ENCODE results near the gene GSTA4. TPM values are rescaled to one million over a fixed set of nuclear protein-coding genes. Genes with fewer than 3 reads are reported as not detected.

GSTA4 gene
- total and polyA plus RNA-seq, 9 donors: 46.7 to 61.4 (median 54.7) TPM

DNA sequence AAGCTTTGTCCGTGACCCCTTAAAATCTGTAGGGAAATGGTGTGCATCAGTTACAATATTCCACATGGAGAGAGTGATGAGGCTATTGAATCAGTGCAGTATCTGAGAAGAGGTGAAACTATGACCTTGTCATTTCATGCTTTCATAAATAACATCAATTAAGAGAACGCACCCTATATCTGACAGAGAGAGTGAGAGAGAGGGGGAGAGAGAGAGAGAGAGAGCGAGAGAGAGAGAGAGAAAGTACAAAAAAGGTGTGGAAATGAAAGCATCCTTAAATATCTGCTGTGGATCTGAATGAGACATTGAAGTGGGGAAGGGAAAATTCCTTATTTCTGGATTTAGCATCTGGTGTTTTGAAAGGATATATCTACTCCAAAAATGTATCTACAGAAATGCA, 12.4 kb downstream of the GSTA4 start:
- peaks cover 30% of the 10 kb centered on the region for H3K36me3 ChIP-seq (ENCODE audit: control insufficient read depth, insufficient read depth, low read length)

GRCh38 chr6:52981222-52981900, 13.7 kb downstream of the GSTA4 start:
- H3K36me3 ChIP-seq (ENCODE audit: control insufficient read depth, insufficient read depth, low read length): peaks cover 25% of the 10 kb centered on the region
- H3K4me3 ChIP-seq (ENCODE audit: low read length): no peak overlapping the region
- no peak for DNase-seq
- no peaks in the 10 kb centered on the region for H3K4me1 ChIP-seq (ENCODE audit: control insufficient read depth, insufficient read depth, low read length)
- no peaks in the 10 kb centered on the region for H3K9me3 ChIP-seq (replicated peaks; ENCODE audit: control insufficient read depth, low read depth, low read length)
- no peaks in the 10 kb centered on the region for H3K27me3 ChIP-seq (ENCODE audit: control insufficient read depth, insufficient read depth, low read length)
- no peak overlapping the region for H3K27ac ChIP-seq (ENCODE audit: low read length)

More for the DNA sequence above, 12.4 kb downstream of the GSTA4 start:
- no peaks in the 10 kb centered on the region for H3K9me3 ChIP-seq (replicated peaks; ENCODE audit: control insufficient read depth, low read depth, low read length)
- H3K27ac ChIP-seq (ENCODE audit: low read length): no peak overlapping the region
- no peaks in the 10 kb centered on the region for H3K27me3 ChIP-seq (ENCODE audit: control insufficient read depth, insufficient read depth, low read length)
- no peaks in the 10 kb centered on the region for H3K4me1 ChIP-seq (ENCODE audit: control insufficient read depth, insufficient read depth, low read length)
- H3K4me3 ChIP-seq (ENCODE audit: low read length): no peak overlapping the region
- no CpG with 5 or more reads among the region's 3 CpGs for WGBS (ENCODE audit: insufficient coverage)
- DNase-seq: no peak

DNA sequence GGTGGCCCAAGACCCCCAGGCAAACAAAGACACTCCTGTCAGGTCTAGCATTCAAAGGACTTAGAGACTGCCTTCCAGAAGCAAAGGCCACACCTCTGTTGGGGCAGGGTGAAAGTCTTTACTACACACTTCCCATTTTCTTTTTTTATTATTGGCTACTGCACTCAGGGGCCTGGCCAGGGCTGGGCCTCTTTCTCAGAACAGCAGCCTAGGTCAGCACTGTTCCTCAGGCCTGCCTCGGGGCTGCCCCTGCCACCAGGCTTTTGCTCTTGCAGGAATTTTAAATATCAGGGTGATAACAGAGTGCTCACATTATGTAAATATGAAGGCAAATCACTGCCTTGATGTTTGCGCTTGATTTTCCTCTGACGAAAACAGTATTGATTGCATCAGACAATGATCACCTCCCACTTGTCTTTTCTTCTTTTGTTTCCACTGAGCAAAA, 18.5 kb downstream of the GSTA4 start:
- H3K9me3 ChIP-seq (replicated peaks; ENCODE audit: control insufficient read depth, low read depth, low read length): no peaks in the 10 kb centered on the region
- H3K36me3 ChIP-seq (ENCODE audit: control insufficient read depth, insufficient read depth, low read length): peaks cover 4% of the 10 kb centered on the region
- H3K27ac ChIP-seq (ENCODE audit: low read length): no peak overlapping the region
- H3K27me3 ChIP-seq (ENCODE audit: control insufficient read depth, insufficient read depth, low read length): no peaks in the 10 kb centered on the region
- no peaks in the 10 kb centered on the region for H3K4me1 ChIP-seq (ENCODE audit: control insufficient read depth, insufficient read depth, low read length)
- DNase-seq: peak; percentile 15
- H3K4me3 ChIP-seq (ENCODE audit: low read length): no peak overlapping the region
- WGBS (ENCODE audit: insufficient coverage): no CpG with 5 or more reads among the region's 3 CpGs

- DNase-seq: no peak
- whole genome bisulfite sequencing (ENCODE audit: insufficient coverage): 70% methylated on average over 3 of the region's 4 CpGs
- H3K27ac ChIP-seq (ENCODE audit: low read length): no peak overlapping the region
Measured at GRCh38 chr6:52976149-52976548, 18.9 kb downstream of the GSTA4 start.

DNA sequence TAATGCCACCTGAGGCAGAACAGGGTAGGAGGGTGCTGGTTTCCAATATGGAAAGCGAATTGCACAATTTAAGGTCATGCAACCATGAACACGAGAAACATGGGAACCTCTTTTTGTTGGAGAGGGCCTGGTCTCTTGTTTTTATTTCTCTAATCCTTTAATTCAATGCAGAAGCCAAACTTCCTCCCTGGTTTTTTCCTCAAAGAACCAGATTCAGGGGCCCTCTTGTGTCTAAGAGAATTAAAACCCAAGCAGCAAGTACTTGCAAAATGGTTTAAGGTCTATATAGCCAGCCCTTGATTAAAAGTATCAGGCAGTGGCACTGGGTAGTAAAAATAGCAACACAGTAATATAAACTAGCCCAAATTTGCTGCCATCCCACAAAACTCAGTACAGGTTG, 19.5 kb downstream of the GSTA4 start:
- no peaks in the 10 kb centered on the region for H3K4me1 ChIP-seq (ENCODE audit: control insufficient read depth, insufficient read depth, low read length)
- no peak overlapping the region for H3K4me3 ChIP-seq (ENCODE audit: low read length)
- H3K27ac ChIP-seq (ENCODE audit: low read length): no peak overlapping the region
- peaks cover 3% of the 10 kb centered on the region for H3K36me3 ChIP-seq (ENCODE audit: control insufficient read depth, insufficient read depth, low read length)
- DNase-seq: no peak
- no CpG with 5 or more reads among the region's 2 CpGs for WGBS (ENCODE audit: insufficient coverage)
- no peaks in the 10 kb centered on the region for H3K9me3 ChIP-seq (replicated peaks; ENCODE audit: control insufficient read depth, low read depth, low read length)
- no peaks in the 10 kb centered on the region for H3K27me3 ChIP-seq (ENCODE audit: control insufficient read depth, insufficient read depth, low read length)

More at GRCh38 chr6:52976149-52976548, 18.9 kb downstream of the GSTA4 start:
- no peaks in the 10 kb centered on the region for H3K4me1 ChIP-seq (ENCODE audit: control insufficient read depth, insufficient read depth, low read length)
- no peaks in the 10 kb centered on the region for H3K9me3 ChIP-seq (replicated peaks; ENCODE audit: control insufficient read depth, low read depth, low read length)
- no peaks in the 10 kb centered on the region for H3K27me3 ChIP-seq (ENCODE audit: control insufficient read depth, insufficient read depth, low read length)
- H3K4me3 ChIP-seq (ENCODE audit: low read length): no peak overlapping the region
- H3K36me3 ChIP-seq (ENCODE audit: control insufficient read depth, insufficient read depth, low read length): peaks cover 4% of the 10 kb centered on the region

- no peaks in the 10 kb centered on the region for H3K27me3 ChIP-seq (ENCODE audit: control insufficient read depth, insufficient read depth, low read length)
- no peaks in the 10 kb centered on the region for H3K9me3 ChIP-seq (replicated peaks; ENCODE audit: control insufficient read depth, low read depth, low read length)
- H3K4me1 ChIP-seq (ENCODE audit: control insufficient read depth, insufficient read depth, low read length): no peaks in the 10 kb centered on the region
- H3K27ac ChIP-seq (ENCODE audit: low read length): no peak overlapping the region
- no peak for DNase-seq
- no peaks in the 10 kb centered on the region for H3K36me3 ChIP-seq (ENCODE audit: control insufficient read depth, insufficient read depth, low read length)
- no peak overlapping the region for H3K4me3 ChIP-seq (ENCODE audit: low read length)
Measured at GRCh38 chr6:52972989-52973388, 22.1 kb downstream of the GSTA4 start.

- no peaks in the 10 kb centered on the region for H3K9me3 ChIP-seq (replicated peaks; ENCODE audit: control insufficient read depth, low read depth, low read length)
- no peaks in the 10 kb centered on the region for H3K4me1 ChIP-seq (ENCODE audit: control insufficient read depth, insufficient read depth, low read length)
- no peak overlapping the region for H3K4me3 ChIP-seq (ENCODE audit: low read length)
- no peak overlapping the region for H3K27ac ChIP-seq (ENCODE audit: low read length)
- no peaks in the 10 kb centered on the region for H3K36me3 ChIP-seq (ENCODE audit: control insufficient read depth, insufficient read depth, low read length)
- H3K27me3 ChIP-seq (ENCODE audit: control insufficient read depth, insufficient read depth, low read length): no peaks in the 10 kb centered on the region
- 80% methylated on average over 1 of the region's 2 CpGs for WGBS (ENCODE audit: insufficient coverage)
- DNase-seq: no peak
Measured at GRCh38 chr6:52969359-52969758, 25.7 kb downstream of the GSTA4 start.

DNA sequence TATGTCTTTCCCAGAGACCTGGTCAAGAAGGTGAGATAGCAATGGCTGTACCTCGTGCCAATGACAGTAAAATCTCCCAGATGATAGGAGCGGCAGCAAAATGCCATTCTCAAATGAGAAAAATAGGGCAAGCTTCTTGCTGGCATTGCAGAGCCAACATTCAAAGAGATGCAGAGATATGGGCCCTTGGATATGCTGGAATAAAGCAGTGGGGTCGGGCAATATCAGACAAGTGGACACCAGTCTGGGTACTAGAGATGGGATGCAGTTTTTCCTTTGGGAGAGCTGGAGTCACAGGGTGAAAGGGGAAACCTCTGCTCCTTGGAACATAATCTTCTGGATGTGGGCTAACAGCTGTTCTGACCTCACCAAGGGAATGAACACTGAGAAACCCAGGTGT, 29.0 kb downstream of the GSTA4 start:
- H3K4me3 ChIP-seq (ENCODE audit: low read length): no peak overlapping the region
- 80% methylated on average over 3 of the region's 3 CpGs for WGBS (ENCODE audit: insufficient coverage)
- no peak overlapping the region for H3K27ac ChIP-seq (ENCODE audit: low read length)
- no peak for DNase-seq
- H3K27me3 ChIP-seq (ENCODE audit: control insufficient read depth, insufficient read depth, low read length): no peaks in the 10 kb centered on the region
- H3K4me1 ChIP-seq (ENCODE audit: control insufficient read depth, insufficient read depth, low read length): no peaks in the 10 kb centered on the region
- no peaks in the 10 kb centered on the region for H3K36me3 ChIP-seq (ENCODE audit: control insufficient read depth, insufficient read depth, low read length)
- peaks cover 3% of the 10 kb centered on the region for H3K9me3 ChIP-seq (replicated peaks; ENCODE audit: control insufficient read depth, low read depth, low read length)

DNA sequence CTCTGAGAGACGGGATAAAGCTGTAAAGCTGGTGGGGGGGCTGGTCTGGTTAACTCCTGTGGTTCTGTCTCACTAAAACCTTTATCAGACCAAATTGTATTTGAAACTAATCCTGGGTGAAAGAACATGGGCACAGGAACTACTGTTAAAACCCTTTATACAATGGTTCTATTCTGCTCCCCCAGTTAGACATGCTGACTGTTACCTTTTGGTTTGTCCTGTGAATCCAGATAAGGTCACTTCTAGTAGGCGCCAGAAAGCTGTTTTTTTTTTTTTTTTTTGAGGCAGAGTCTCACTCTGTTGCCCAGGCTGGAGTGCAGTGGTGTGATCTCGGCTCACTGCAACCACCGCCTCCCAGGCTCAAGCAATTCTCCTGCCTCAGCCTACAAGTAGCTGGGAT, 29.7 kb downstream of the GSTA4 start:
- Histone ChIP-seq H3K4me3 (ENCODE audit: low read length) (no peak overlapping the region), H3K4me1 (ENCODE audit: control insufficient read depth, insufficient read depth, low read length) (no peaks in the 10 kb centered on the region), H3K27me3 (ENCODE audit: control insufficient read depth, insufficient read depth, low read length) (no peaks in the 10 kb centered on the region), H3K9me3 (replicated peaks; ENCODE audit: control insufficient read depth, low read depth, low read length) (peaks cover 3% of the 10 kb centered on the region), H3K27ac (ENCODE audit: low read length) (no peak overlapping the region), H3K36me3 (ENCODE audit: control insufficient read depth, insufficient read depth, low read length) (no peaks in the 10 kb centered on the region)
- WGBS (ENCODE audit: insufficient coverage): 100% methylated on average over 1 of the region's 4 CpGs
- DNase-seq: no peak

DNA sequence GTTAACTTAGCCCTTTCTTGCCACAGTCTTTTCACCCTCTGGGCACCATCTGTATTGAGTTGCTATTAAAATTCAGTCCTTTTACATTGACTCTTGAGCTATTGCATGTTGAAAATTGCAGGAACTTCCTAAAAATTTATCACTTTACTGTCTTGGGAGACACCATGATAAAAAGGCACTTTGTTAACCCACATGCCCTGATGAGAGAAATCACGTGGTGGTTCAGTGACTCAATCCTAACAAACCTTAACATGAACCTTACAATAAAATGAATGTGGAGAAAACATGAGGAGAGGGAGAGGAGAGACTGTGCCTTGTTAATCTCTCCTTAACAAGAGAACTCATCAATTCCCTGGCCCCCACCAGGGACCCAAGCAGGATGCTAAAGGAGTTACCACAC, 30.8 kb downstream of the GSTA4 start:
- H3K4me3 ChIP-seq (ENCODE audit: low read length): no peak overlapping the region
- H3K27ac ChIP-seq (ENCODE audit: low read length): no peak overlapping the region
- H3K27me3 ChIP-seq (ENCODE audit: control insufficient read depth, insufficient read depth, low read length): no peaks in the 10 kb centered on the region
- H3K4me1 ChIP-seq (ENCODE audit: control insufficient read depth, insufficient read depth, low read length): no peaks in the 10 kb centered on the region
- no CpG with 5 or more reads among the region's 1 CpG for WGBS (ENCODE audit: insufficient coverage)
- peaks cover 3% of the 10 kb centered on the region for H3K9me3 ChIP-seq (replicated peaks; ENCODE audit: control insufficient read depth, low read depth, low read length)
- DNase-seq: no peak
- H3K36me3 ChIP-seq (ENCODE audit: control insufficient read depth, insufficient read depth, low read length): no peaks in the 10 kb centered on the region

DNA sequence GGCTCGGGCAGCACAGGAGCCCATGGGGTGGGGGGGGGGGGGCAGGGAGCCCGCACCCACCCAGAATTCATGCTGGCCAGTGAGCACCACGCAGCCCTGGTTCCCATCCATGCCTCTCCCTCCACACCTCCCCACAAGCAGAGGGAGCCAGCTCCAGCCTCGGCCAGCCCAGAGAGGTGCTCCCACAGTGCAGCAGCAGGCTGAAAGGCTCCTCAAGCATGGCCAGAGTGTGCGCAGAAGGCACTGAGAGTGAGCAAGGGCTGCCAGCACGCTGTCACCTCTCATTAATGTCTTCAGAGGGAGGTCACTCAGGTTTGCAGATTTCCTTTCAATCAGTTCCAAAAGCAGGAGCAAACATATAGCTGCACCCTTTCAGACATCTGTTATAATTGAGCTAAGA, 32.4 kb downstream of the GSTA4 start:
- Histone ChIP-seq H3K4me1 (ENCODE audit: control insufficient read depth, insufficient read depth, low read length) (no peaks in the 10 kb centered on the region), H3K9me3 (replicated peaks; ENCODE audit: control insufficient read depth, low read depth, low read length) (peaks cover 3% of the 10 kb centered on the region), H3K4me3 (ENCODE audit: low read length) (no peak overlapping the region), H3K27ac (ENCODE audit: low read length) (no peak overlapping the region), H3K27me3 (ENCODE audit: control insufficient read depth, insufficient read depth, low read length) (no peaks in the 10 kb centered on the region), H3K36me3 (ENCODE audit: control insufficient read depth, insufficient read depth, low read length) (no peaks in the 10 kb centered on the region)
- 47% methylated on average over 3 of the region's 6 CpGs for WGBS (ENCODE audit: insufficient coverage)
- DNase-seq: no peak

Measured in muscle of leg (tissue), 11 donors.